Right cardiac atrium (tissue), 5 donors: Measurements from ENCODE around the gene GRAPL. TPM values are rescaled to one million over a fixed set of nuclear protein-coding genes. Genes with fewer than 3 reads are reported as not detected.
A peak's percentile ranks its signal among the peaks of the same experiment; 100 is the strongest.
"Not testable (repeated sequence)": the region's sequence is repeated elsewhere in the genome, so short reads cannot be mapped to it uniquely, and the experiment has no call there.

Experiments
- ATAC-seq, 2 donors: fragments of 200-7000 bp; cut with Tn5 transposase; one replicate each; pipeline versions ENCODE4 v1.8.0 to v1.9.1; 2020; ENCODE audit warnings: moderate library complexity in 2 of 2, mild to moderate bottlenecking in 1 of 2
- DNase-seq, 3 donors: peaks; one replicate each; pipeline ENCODE4 v3.0.0-alpha.2; 2020
- H3K27ac ChIP-seq: one replicate; pipeline ENCODE4 v1.5.1; 2013; ENCODE audit warnings: mild to moderate bottlenecking, low read length, control low read depth, moderate library complexity
- H3K27me3 ChIP-seq: one replicate; pipeline ENCODE4 v1.6.1; 2013; ENCODE audit not compliant: control insufficient read depth, insufficient read depth
- H3K4me1 ChIP-seq: one replicate; pipeline ENCODE4 v1.6.1; 2013; ENCODE audit warnings: low read length; ENCODE audit not compliant: control insufficient read depth, insufficient read depth
- H3K4me3 ChIP-seq: one replicate; pipeline ENCODE4 v1.5.1; 2013; ENCODE audit warnings: low read length, control low read depth
- H3K9me3 ChIP-seq: one replicate; pipeline ENCODE4 v1.6.1; 2013; ENCODE audit warnings: low read length; ENCODE audit not compliant: control insufficient read depth
- WGBS: extraction: QIAGEN DNeasy Blood & Tissue Kit; methylation state at CpG from one replicate; pipeline ENCODE4 v1.1.7; 2013; 5-methylcytosine and 5-hydroxymethylcytosine counted together
- intact Hi-C, 4 donors: fragments of 100-400 bp; cut with DNase I; formaldehyde crosslinking; loops; one replicate each; pipeline versions ENCODE4 v1.11.0 to v1.14.0; 2022 to 2023
- polyA plus RNA-seq: library from polyadenylated mRNA; stranded (reverse); fragments of 200-250 nt; gene quantifications from one replicate; pipeline ENCODE4 v1.2.3, GENCODE V29; 2013
- total RNA-seq, 4 donors: library from RNA; stranded (reverse); fragmentation: NEBNext Ultra II Directional; extraction: Animal tissue kit (Norgen Biotek cat#: 25700); gene quantifications; one replicate each; pipeline ENCODE4 v1.2.1, GENCODE V29; 2021
- donor health status: healthy with polysubstance abuse.
- donor health status: DM: no; HTN: yes; CAD: no.
- donor health status: DM: no; HTN: no; CAD: no.
- donor health status: DM: no; HTN: yes; CAD: no; lungs with severe emphysema.
- donor health status: DM: yes; HTN: yes; CAD: no.

GRAPL gene
- total and polyA plus RNA-seq, 5 donors: 0.76 to 2.5 (median 1.3) TPM

GRCh38 chr17:19203429-19203828 lies 76.0 kb downstream of the GRAPL start:
- no CpG with 5 or more reads among the region's 3 CpGs for WGBS
- H3K4me3 ChIP-seq, H3K27ac ChIP-seq, DNase-seq, H3K4me1 ChIP-seq, intact Hi-C loops, H3K9me3 ChIP-seq, H3K27me3 ChIP-seq: not testable (repeated sequence)
- peak; percentile 61 to 66 for ATAC-seq

Other genes starting within 250 kb of the GRAPL start
- 1 to 10 TPM in 2 of 4 donors, under 1 TPM in 2; 0.17 to 2.3 (median 1.3) TPM for gene SLC5A10, start 175.4 kb upstream of the GRAPL start, total RNA-seq
- 0.61 TPM for gene SLC5A10, start 175.4 kb upstream of the GRAPL start, polyA plus RNA-seq
- gene FAM83G, start 122.8 kb upstream of the GRAPL start, total RNA-seq: 10 to 100 TPM; 27.7 to 40.2 (median 30.3) TPM
- 18.7 TPM for gene FAM83G, start 122.8 kb upstream of the GRAPL start, polyA plus RNA-seq
- 1 to 10 TPM; 2.8 to 4.1 (median 3.6) TPM for gene GRAP, start 80.6 kb upstream of the GRAPL start, total RNA-seq
- gene GRAP, start 80.6 kb upstream of the GRAPL start, polyA plus RNA-seq: 2.3 TPM
- 100 to 1,000 TPM in 3 of 4 donors, 10 to 100 TPM in 1; 83.3 to 138 (median 121) TPM for gene EPN2, start 109.8 kb downstream of the GRAPL start, total RNA-seq
- 50.2 TPM for gene EPN2, start 109.8 kb downstream of the GRAPL start, polyA plus RNA-seq
- 10 to 100 TPM in 3 of 4 donors, 1 to 10 TPM in 1; 9.8 to 14.6 (median 12.1) TPM for gene B9D1, start 235.1 kb downstream of the GRAPL start, total RNA-seq
- 20.9 TPM for gene B9D1, start 235.1 kb downstream of the GRAPL start, polyA plus RNA-seq